K562 (cell line): ENCODE data around the gene PPP1R14B. TPM values are rescaled to one million over a fixed set of nuclear protein-coding genes. Genes with fewer than 3 reads are reported as not detected.

Experiments used
- HNRNPH1 ChIP-seq: fragments of 200-400 bp; formaldehyde crosslinking; optimal IDR thresholded peaks from 2 replicates; pipeline ENCODE3; 2017; ENCODE audit warnings: low read depth, mild to moderate bottlenecking, low read length, moderate library complexity
- HSF4 ChIP-seq: fragments of 250-450 bp; sonication (Bioruptor Pico); IDR thresholded peaks from 2 replicates; pipeline ENCODE4 v2.1.2; 2022; ENCODE audit warnings: mild to moderate bottlenecking, moderate library complexity, borderline replicate concordance
- L3MBTL2 ChIP-seq: fragments of 450-650 bp; IDR thresholded peaks from 2 replicates; pipeline ENCODE4 v1.6.1; 2016; ENCODE audit warnings: mild to moderate bottlenecking, moderate library complexity
- MECOM ChIP-seq: fragments of 250-450 bp; sonication (Bioruptor Pico); IDR thresholded peaks from 2 replicates; pipeline ENCODE4 v1.8.0; 2022; ENCODE audit warnings: inconsistent platforms
- NEUROD1 ChIP-seq: fragments of 150-350 bp; IDR thresholded peaks from 2 replicates; pipeline ENCODE4 v1.6.1; 2014; ENCODE audit warnings: borderline replicate concordance, low read length, low read depth; ENCODE audit not compliant: partially characterized antibody
- POLR2H ChIP-seq: IDR thresholded peaks from 2 replicates; pipeline ENCODE4 v1.6.1; 2016; ENCODE audit warnings: missing genetic modification characterization, low read depth, mild to moderate bottlenecking, control low read depth, missing compliant biosample characterization, moderate library complexity
- RBM34 ChIP-seq: fragments of 200-400 bp; formaldehyde crosslinking; IDR thresholded peaks from 2 replicates; pipeline ENCODE4 v1.6.1; 2018; ENCODE audit warnings: low read length, borderline replicate concordance; ENCODE audit not compliant: insufficient read depth
- STAT5B ChIP-seq: fragments of 250-450 bp; sonication (Bioruptor Pico); IDR thresholded peaks from 2 replicates; pipeline ENCODE4 v1.8.0; 2021; ENCODE audit warnings: mild to moderate bottlenecking, inconsistent platforms
- TAF15 ChIP-seq: fragments of 200-400 bp; formaldehyde crosslinking; IDR thresholded peaks from 2 replicates; pipeline ENCODE4 v1.6.1; 2017; ENCODE audit warnings: mild to moderate bottlenecking, low read depth, low read length, moderate library complexity
- TEAD4 ChIP-seq, 2 experiments: sonication (generic) in 1 of 2; formaldehyde crosslinking in 1 of 2; IDR thresholded peaks; 2 replicates each; pipeline versions ENCODE4 v1.6.1 to v1.8.0; 2012 to 2022; ENCODE audit warnings: borderline replicate concordance in 1 of 2, inconsistent platforms in 1 of 2, low read length in 1 of 2, mild to moderate bottlenecking in 1 of 2, missing genetic modification reagents in 1 of 2
- ZNF263 ChIP-seq: sonication (generic); formaldehyde crosslinking; IDR thresholded peaks from 2 replicates; pipeline ENCODE4 v1.8.0; 2022; ENCODE audit warnings: mild to moderate bottlenecking, missing genetic modification reagents, borderline replicate concordance
- polyA plus RNA-seq, 8 experiments: library from polyadenylated mRNA; depleted of rRNA in 4 of 8; stranded (reverse) in 5 of 8; unstranded in 3 of 8; fragments of >200 nt; fragmentation: Nextera tagmentation in 2 of 8; fragmentation: Illumina TruSeq in 1 of 8; extraction: Ambion mirVana in 2 of 8; extraction: Trizol in 1 of 8; gene quantifications; 2 replicates each; pipeline versions ENCODE4 v1.2.1 to v1.2.3, GENCODE V29; 2011 to 2014; ENCODE audit warnings: inconsistent platforms in 1 of 8, missing spikeins in 1 of 8
- total RNA-seq, 7 experiments: library from RNA; depleted of rRNA in 6 of 7; stranded (reverse); fragments of >200 nt in 6 of 7; fragmentation: Illumina TruSeq in 2 of 7; extraction: Trizol in 2 of 7; gene quantifications; 2 replicates each; pipeline versions ENCODE4 v1.2.1 to v1.2.3, GENCODE V29; 2011 to 2021; ENCODE audit warnings: low replicate concordance in 1 of 7
- TF ChIP-seq, protein P1 (sequence below): fragments of 200-800 bp; sonication (Bioruptor generic); IDR thresholded peaks from 2 replicates; pipeline ENCODE4 v1.6.1; 2017; ENCODE audit warnings: missing genetic modification characterization, missing compliant biosample characterization
- TF ChIP-seq, protein P2 (sequence below), 2 experiments: fragments of 450-650 bp in 1 of 2; IDR thresholded peaks; 2 replicates each; pipeline ENCODE4 v1.6.1; 2011 to 2017; ENCODE audit warnings: low read depth in 2 of 2, antibody characterized with exemption in 1 of 2, borderline replicate concordance in 1 of 2, low read length in 1 of 2, mild to moderate bottlenecking in 1 of 2, mixed read lengths in 1 of 2; ENCODE audit not compliant: control insufficient read depth in 1 of 2
- TF ChIP-seq, protein P3 (sequence below): fragments of 250-450 bp; sonication (Bioruptor Pico); IDR thresholded peaks from 2 replicates; pipeline ENCODE4 v1.4.0; 2020; ENCODE audit warnings: mild to moderate bottlenecking
- TF ChIP-seq, protein P4 (sequence below): fragments of 250-450 bp; sonication (Bioruptor Pico); IDR thresholded peaks from 2 replicates; pipeline ENCODE4 v1.5.0; 2021; ENCODE audit warnings: mild to moderate bottlenecking, moderate library complexity

Gene PPP1R14B
- total and polyA plus RNA-seq, 9 of the 15 experiments (the other 6 are each of a cell fraction or from before 2014, with no cell fraction given), result 7.7 to 566 (median 212) TPM

DNA sequence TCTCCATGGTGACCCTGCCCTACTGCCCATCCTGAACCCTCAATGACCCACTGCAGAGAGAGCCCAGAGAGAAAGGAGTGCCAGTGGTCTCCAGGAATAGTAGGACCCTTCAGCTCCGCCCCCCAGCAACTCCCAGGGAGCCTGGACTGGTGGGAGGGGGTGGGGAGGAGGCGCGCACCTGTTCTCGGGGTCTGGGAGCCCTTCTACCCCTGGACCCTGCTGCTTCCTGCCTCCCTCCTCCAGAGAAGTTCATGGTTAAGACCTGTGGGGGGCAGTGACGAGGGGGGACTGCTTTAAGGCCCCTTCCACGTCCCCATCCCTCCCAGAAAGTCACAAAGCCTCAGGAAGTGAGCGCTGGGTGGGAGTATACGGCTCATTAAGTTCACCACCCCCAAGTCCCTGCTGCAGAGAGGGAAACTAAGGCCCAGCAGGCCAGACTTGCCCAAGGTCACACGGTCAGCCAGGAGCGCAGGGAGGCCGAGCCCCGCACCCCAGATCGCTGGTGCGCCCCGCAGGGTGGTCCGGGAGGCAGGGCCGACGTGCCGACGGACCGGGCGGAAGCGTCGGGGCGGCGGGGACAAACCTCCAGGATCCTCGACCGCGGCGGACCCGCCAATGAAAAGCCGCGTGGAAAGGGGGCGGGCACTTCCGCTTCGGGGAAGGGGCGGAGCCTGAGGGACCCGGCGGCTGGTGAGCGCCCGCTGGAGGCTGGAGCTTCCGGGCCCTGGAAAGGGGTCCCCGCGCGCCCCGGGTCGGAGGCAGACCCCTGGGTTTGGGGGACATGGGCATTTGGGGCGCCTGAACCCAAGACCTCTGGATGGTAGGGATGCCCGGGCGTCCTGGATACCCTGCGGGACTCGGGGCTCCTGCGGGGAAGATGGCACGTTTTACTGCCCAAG, 20.9 kb downstream of the PPP1R14B start, which contains the start of the genes NUDT22 and TRPT1 (continued):
- TF ChIP-seq, protein P1, sequence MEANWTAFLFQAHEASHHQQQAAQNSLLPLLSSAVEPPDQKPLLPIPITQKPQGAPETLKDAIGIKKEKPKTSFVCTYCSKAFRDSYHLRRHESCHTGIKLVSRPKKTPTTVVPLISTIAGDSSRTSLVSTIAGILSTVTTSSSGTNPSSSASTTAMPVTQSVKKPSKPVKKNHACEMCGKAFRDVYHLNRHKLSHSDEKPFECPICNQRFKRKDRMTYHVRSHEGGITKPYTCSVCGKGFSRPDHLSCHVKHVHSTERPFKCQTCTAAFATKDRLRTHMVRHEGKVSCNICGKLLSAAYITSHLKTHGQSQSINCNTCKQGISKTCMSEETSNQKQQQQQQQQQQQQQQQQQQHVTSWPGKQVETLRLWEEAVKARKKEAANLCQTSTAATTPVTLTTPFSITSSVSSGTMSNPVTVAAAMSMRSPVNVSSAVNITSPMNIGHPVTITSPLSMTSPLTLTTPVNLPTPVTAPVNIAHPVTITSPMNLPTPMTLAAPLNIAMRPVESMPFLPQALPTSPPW (CRISPR knock-in tag), result peak; percentile 72
- TF ChIP-seq HSF4 (CRISPR knock-in tag) (no peak), RBM34 (no peak), TAF15 (no peak), TEAD4 (IDR thresholded peaks at IDR 0.05; ENCODE audit: low read length) (peak; percentile 2), TEAD4 (CRISPR knock-in tag; IDR thresholded peaks at IDR 0.05; ENCODE audit: borderline replicate concordance) (no peak), NEUROD1 (peak; percentile 22), MECOM (no peak), POLR2H (tag) (no peak), L3MBTL2 (0 out of 2 replicates have a peak, but pooled peaks have one; percentile 19), STAT5B (CRISPR knock-in tag) (no peak), HNRNPH1 (no peak), ZNF263 (CRISPR knock-in tag) (no peak)
- TF ChIP-seq, protein P2, sequence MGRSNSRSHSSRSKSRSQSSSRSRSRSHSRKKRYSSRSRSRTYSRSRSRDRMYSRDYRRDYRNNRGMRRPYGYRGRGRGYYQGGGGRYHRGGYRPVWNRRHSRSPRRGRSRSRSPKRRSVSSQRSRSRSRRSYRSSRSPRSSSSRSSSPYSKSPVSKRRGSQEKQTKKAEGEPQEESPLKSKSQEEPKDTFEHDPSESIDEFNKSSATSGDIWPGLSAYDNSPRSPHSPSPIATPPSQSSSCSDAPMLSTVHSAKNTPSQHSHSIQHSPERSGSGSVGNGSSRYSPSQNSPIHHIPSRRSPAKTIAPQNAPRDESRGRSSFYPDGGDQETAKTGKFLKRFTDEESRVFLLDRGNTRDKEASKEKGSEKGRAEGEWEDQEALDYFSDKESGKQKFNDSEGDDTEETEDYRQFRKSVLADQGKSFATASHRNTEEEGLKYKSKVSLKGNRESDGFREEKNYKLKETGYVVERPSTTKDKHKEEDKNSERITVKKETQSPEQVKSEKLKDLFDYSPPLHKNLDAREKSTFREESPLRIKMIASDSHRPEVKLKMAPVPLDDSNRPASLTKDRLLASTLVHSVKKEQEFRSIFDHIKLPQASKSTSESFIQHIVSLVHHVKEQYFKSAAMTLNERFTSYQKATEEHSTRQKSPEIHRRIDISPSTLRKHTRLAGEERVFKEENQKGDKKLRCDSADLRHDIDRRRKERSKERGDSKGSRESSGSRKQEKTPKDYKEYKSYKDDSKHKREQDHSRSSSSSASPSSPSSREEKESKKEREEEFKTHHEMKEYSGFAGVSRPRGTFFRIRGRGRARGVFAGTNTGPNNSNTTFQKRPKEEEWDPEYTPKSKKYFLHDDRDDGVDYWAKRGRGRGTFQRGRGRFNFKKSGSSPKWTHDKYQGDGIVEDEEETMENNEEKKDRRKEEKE (IDR thresholded peaks at IDR 0.05; ENCODE audit: borderline replicate concordance in 1 of 2, control insufficient read depth in 1 of 2, low read depth in 2 of 2, low read length in 1 of 2), result 0 out of 4 replicates have a peak, but pooled peaks of 1 of the 2 experiments have one; percentile 33
- TF ChIP-seq, protein P3, sequence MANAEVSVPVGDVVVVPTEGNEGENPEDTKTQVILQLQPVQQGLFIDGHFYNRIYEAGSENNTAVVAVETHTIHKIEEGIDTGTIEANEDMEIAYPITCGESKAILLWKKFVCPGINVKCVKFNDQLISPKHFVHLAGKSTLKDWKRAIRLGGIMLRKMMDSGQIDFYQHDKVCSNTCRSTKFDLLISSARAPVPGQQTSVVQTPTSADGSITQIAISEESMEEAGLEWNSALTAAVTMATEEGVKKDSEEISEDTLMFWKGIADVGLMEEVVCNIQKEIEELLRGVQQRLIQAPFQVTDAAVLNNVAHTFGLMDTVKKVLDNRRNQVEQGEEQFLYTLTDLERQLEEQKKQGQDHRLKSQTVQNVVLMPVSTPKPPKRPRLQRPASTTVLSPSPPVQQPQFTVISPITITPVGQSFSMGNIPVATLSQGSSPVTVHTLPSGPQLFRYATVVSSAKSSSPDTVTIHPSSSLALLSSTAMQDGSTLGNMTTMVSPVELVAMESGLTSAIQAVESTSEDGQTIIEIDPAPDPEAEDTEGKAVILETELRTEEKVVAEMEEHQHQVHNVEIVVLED (CRISPR knock-in tag), result peak; percentile 50; the same call in 1 of the 2 replicates
- TF ChIP-seq, protein P4, sequence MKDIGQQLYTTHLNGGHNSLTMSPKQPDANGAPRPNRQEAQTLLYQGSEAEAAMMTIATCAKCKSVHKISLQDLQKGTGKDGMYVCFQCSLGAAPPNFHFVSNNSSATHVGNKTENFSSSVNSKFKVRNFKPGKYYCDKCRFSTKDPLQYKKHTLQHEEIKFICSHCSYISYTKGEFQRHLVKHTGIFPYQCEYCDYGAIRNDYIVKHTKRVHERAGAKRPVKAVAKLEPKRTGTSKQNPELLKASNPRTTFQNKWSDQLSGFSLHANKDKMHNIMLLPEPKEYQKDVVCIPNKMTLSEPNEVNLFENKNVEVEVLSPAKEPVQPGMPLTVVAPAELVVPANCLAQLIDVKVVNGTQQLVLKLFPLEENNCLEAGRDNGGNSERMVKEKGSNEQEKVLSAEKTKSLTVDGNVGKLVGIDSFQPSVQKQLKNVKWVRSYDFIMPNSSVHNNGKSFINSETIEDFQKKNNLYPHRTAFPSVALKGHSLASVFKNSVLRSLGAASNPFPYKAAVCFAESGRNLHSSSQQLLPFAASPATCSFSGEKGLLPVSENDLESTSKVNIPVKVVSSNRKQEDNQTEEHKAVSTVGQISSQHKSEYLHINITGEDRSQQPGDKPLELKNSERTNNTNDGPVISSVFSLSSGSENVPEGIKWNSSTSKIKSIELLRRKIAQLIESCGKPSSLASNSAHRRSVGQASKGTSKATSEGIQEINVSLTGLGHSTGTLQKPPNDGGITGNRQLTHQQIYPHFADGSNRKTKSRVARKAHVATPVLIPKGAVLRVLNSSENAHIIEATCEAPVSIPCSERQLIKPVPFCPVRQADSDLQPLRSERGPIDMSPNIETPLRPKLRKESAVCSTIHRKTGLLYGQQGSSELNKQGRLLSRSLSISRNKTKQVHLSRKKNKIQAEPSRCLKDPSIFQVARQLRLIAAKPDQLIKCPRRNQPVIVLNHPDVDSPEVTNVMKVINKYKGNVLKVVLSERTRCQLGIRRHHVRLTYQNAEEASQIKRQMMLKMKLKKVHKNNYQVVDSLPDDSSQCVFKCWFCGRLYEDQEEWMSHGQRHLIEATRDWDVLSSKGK (CRISPR knock-in tag), result no peak
